ENCODE measurements around the gene NCR3LG1. TPM values are rescaled to one million over a fixed set of nuclear protein-coding genes. Genes with fewer than 3 reads are reported as not detected.

NCR3LG1 gene
- total and polyA plus RNA-seq, 4 donors: 0.18 to 0.75 (median 0.38) TPM

DNA sequence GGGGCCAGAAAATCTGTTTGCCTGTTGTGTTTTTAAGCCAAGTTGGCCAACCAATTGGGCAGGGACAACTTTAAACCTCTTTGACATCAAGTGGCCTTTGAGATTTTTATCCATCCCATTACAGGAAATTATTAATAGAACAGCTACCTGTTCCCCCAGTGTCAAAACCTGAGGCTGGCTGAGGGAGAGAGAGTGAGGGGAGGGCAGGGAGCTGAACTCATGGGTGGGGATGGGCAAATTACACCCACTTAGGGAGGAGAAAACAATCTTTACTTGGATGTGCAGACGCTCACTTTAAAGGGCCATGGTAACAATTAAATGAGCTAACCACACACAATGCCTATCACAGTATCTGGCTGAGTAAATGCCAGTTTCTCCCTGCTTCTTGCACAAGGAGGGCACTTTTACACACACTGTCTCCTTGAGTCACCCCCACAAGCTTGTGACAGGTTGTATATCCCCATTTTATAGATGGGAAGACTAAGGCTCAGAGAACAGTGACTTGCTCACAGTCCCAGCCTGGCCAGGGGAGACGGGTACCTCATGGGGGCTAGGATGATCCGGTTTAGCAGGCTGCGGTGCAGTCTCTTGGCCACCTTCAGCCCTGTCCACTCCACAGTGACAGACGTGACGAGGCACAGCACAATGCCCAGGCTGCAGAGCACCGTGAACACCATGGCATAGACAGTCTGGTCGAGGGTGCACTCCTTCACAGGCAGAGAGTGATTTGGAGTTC, 54.6 kb downstream of the NCR3LG1 start:
- Histone ChIP-seq H3K27ac (ENCODE audit: low read depth in 1 of 2, low read length in 2 of 2) (peak overlapping the region; percentile 52 to 69), H3K9me3 (ENCODE audit: control insufficient read depth in 4 of 4, low read length in 3 of 4) (no peaks in the 10 kb centered on the region), H3K4me1 (ENCODE audit: control insufficient read depth in 4 of 4, insufficient read depth in 4 of 4, low read length in 3 of 4) (peaks cover 4 to 14% (median 9%) of the 10 kb centered on the region in 4 donors), H3K9ac (ENCODE audit: low read depth in 1 of 2, low read length in 2 of 2) (peak overlapping the region in 1 of 2 donors; percentile 17), H3K27me3 (ENCODE audit: control insufficient read depth in 4 of 4, insufficient read depth in 4 of 4, low read length in 3 of 4) (no peaks in the 10 kb centered on the region), H3K4me3 (ENCODE audit: low read depth in 1 of 3, low read length in 3 of 3) (no peak overlapping the region), H3K36me3 (ENCODE audit: control insufficient read depth in 4 of 4, insufficient read depth in 3 of 4, low read depth in 1 of 4, low read length in 3 of 4) (no peaks in the 10 kb centered on the region)
- DNase-seq (ENCODE audit: low spot score): no peak
- WGBS: 94% methylated on average over 8 of the region's 8 CpGs
- TF ChIP-seq EGR1 (IDR thresholded peaks at IDR 0.05; ENCODE audit: low read depth in 2 of 2) (peak in 1 of 2 donors; percentile 4), YY1 (IDR thresholded peaks at IDR 0.05) (no peak), NR2F2 (IDR thresholded peaks at IDR 0.05) (no peak), RXRA (IDR thresholded peaks at IDR 0.05) (no peak), JUND (IDR thresholded peaks at IDR 0.05) (no peak), FOXA2 (IDR thresholded peaks at IDR 0.05) (no peak), RAD21 (IDR thresholded peaks at IDR 0.05) (no peak), HNF4G (IDR thresholded peaks at IDR 0.05) (peak; percentile 2)
- TF ChIP-seq, protein P1, sequence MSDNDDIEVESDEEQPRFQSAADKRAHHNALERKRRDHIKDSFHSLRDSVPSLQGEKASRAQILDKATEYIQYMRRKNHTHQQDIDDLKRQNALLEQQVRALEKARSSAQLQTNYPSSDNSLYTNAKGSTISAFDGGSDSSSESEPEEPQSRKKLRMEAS (IDR thresholded peaks at IDR 0.05): no peak
- TF ChIP-seq, protein P2, sequence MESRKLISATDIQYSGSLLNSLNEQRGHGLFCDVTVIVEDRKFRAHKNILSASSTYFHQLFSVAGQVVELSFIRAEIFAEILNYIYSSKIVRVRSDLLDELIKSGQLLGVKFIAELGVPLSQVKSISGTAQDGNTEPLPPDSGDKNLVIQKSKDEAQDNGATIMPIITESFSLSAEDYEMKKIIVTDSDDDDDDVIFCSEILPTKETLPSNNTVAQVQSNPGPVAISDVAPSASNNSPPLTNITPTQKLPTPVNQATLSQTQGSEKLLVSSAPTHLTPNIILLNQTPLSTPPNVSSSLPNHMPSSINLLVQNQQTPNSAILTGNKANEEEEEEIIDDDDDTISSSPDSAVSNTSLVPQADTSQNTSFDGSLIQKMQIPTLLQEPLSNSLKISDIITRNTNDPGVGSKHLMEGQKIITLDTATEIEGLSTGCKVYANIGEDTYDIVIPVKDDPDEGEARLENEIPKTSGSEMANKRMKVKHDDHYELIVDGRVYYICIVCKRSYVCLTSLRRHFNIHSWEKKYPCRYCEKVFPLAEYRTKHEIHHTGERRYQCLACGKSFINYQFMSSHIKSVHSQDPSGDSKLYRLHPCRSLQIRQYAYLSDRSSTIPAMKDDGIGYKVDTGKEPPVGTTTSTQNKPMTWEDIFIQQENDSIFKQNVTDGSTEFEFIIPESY (IDR thresholded peaks at IDR 0.05): no peak
- TF ChIP-seq, protein P3, sequence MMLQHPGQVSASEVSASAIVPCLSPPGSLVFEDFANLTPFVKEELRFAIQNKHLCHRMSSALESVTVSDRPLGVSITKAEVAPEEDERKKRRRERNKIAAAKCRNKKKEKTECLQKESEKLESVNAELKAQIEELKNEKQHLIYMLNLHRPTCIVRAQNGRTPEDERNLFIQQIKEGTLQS (IDR thresholded peaks at IDR 0.05): no peak
- TF ChIP-seq, protein P4, sequence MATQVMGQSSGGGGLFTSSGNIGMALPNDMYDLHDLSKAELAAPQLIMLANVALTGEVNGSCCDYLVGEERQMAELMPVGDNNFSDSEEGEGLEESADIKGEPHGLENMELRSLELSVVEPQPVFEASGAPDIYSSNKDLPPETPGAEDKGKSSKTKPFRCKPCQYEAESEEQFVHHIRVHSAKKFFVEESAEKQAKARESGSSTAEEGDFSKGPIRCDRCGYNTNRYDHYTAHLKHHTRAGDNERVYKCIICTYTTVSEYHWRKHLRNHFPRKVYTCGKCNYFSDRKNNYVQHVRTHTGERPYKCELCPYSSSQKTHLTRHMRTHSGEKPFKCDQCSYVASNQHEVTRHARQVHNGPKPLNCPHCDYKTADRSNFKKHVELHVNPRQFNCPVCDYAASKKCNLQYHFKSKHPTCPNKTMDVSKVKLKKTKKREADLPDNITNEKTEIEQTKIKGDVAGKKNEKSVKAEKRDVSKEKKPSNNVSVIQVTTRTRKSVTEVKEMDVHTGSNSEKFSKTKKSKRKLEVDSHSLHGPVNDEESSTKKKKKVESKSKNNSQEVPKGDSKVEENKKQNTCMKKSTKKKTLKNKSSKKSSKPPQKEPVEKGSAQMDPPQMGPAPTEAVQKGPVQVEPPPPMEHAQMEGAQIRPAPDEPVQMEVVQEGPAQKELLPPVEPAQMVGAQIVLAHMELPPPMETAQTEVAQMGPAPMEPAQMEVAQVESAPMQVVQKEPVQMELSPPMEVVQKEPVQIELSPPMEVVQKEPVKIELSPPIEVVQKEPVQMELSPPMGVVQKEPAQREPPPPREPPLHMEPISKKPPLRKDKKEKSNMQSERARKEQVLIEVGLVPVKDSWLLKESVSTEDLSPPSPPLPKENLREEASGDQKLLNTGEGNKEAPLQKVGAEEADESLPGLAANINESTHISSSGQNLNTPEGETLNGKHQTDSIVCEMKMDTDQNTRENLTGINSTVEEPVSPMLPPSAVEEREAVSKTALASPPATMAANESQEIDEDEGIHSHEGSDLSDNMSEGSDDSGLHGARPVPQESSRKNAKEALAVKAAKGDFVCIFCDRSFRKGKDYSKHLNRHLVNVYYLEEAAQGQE (IDR thresholded peaks at IDR 0.05): no peak
- TF ChIP-seq, protein P5, sequence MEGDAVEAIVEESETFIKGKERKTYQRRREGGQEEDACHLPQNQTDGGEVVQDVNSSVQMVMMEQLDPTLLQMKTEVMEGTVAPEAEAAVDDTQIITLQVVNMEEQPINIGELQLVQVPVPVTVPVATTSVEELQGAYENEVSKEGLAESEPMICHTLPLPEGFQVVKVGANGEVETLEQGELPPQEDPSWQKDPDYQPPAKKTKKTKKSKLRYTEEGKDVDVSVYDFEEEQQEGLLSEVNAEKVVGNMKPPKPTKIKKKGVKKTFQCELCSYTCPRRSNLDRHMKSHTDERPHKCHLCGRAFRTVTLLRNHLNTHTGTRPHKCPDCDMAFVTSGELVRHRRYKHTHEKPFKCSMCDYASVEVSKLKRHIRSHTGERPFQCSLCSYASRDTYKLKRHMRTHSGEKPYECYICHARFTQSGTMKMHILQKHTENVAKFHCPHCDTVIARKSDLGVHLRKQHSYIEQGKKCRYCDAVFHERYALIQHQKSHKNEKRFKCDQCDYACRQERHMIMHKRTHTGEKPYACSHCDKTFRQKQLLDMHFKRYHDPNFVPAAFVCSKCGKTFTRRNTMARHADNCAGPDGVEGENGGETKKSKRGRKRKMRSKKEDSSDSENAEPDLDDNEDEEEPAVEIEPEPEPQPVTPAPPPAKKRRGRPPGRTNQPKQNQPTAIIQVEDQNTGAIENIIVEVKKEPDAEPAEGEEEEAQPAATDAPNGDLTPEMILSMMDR (IDR thresholded peaks at IDR 0.05; ENCODE audit: low read depth, low read length, missing input control): no peak

DNA sequence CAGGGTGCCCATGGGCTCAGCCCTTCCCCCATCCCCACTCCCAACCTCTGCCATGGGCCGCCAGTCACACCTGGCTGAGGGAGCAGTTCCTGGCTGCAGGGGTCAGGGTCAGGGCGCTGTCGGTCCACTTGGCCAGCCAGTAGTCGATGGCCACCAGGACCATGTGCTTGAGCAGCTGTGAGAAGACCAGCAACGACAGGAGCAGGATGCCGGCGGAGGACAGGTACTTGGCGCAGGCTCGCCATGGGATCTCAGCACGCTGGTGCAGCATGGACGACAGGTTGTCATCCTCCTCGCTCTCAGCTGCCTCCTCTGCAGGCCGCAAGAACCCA, 55.2 kb downstream of the NCR3LG1 start:
- WGBS: 95% methylated on average over 13 of the region's 13 CpGs
- DNase-seq (ENCODE audit: low spot score): no peak
- Histone ChIP-seq H3K9ac (ENCODE audit: low read depth in 1 of 2, low read length in 2 of 2) (no peak overlapping the region), H3K27ac (ENCODE audit: low read depth in 1 of 2, low read length in 2 of 2) (no peak overlapping the region), H3K36me3 (ENCODE audit: control insufficient read depth in 4 of 4, insufficient read depth in 3 of 4, low read depth in 1 of 4, low read length in 3 of 4) (no peaks in the 10 kb centered on the region), H3K27me3 (ENCODE audit: control insufficient read depth in 4 of 4, insufficient read depth in 4 of 4, low read length in 3 of 4) (no peaks in the 10 kb centered on the region), H3K9me3 (ENCODE audit: control insufficient read depth in 4 of 4, low read length in 3 of 4) (no peaks in the 10 kb centered on the region), H3K4me1 (ENCODE audit: control insufficient read depth in 4 of 4, insufficient read depth in 4 of 4, low read length in 3 of 4) (peaks cover 4 to 14% (median 9%) of the 10 kb centered on the region in 4 donors), H3K4me3 (ENCODE audit: low read depth in 1 of 3, low read length in 3 of 3) (no peak overlapping the region)
- TF ChIP-seq NR2F2 (IDR thresholded peaks at IDR 0.05): no peak
- no peak for TF ChIP-seq SP1 (IDR thresholded peaks at IDR 0.05)
- no peak for TF ChIP-seq HNF4G (IDR thresholded peaks at IDR 0.05)
- no peak for TF ChIP-seq FOXA1 (IDR thresholded peaks at IDR 0.05)
- no peak for TF ChIP-seq TAF1 (conservative IDR thresholded peaks at IDR 0.05)
- no peak for TF ChIP-seq RXRA (IDR thresholded peaks at IDR 0.05)
